ENCODE data around the gene RPL18A.

Gene RPL18A

DNA sequence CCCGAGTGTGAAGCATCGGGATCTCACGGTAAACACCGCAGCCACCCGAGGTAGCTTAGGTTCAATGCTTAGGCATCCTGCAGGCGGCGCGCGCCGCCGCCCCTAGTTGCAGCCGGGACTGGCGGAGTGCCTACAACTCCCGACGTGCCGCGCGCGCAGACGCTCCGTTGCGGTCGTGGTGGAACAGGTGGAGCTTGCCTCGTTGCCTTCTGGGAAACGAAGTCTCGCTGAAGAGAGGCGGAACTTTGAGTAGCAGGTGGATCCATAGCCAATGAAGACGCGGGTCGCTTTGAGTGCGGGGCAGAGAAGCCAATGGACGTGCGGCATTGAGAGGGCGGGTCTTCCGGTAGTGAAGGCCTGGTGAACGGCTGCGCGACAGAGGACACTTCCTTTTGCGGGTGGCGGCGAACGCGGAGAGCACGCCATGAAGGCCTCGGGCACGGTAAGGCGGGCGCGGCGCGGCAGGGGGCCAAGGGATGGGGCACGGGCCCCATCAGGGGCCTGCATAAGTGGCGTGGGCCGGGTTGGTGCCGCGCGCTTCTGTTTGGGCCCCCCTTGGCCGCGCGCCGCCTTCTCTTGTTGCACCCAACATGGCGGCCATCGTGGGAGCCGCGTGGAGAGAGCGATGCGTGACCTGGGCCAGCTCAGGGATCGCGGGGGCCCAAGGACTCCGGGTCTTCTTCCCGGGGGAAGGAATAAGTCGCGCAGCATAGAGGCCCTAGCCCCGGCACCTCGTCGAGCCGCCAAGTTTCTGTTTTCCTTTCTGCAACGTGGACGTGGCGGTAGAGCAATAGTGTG, at the start of gene RPL18A:
RPL18A (plus strand) TSS at position 378 of the 798 bp plus-strand sequence; CDS start at position 425, 47 bp downstream.
- DNase-seq (ENCODE audit: low read depth, low spot score) = peak; percentile 100

- no peak for DNase-seq (ENCODE audit: low read depth, low spot score)
These were observed 48.6 kb upstream of the RPL18A start for GRCh38 chr19:17811103-17811502.

DNA sequence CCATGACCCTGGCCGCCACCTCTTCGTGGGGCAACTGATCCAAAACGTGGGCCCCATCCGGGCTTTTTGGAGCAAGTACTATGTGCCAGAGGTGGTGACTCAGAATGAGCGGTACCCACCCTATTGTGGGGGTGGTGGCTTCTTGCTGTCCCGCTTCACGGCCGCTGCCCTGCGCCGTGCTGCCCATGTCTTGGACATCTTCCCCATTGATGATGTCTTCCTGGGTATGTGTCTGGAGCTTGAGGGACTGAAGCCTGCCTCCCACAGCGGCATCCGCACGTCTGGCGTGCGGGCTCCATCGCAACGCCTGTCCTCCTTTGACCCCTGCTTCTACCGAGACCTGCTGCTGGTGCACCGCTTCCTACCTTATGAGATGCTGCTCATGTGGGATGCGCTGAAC, 48.0 kb upstream of the RPL18A start:
- DNase-seq (ENCODE audit: low read depth, low spot score) = no peak

- no peak for DNase-seq (ENCODE audit: low read depth, low spot score)
These were observed 47.6 kb upstream of the RPL18A start for GRCh38 chr19:17812099-17812498.

DNA sequence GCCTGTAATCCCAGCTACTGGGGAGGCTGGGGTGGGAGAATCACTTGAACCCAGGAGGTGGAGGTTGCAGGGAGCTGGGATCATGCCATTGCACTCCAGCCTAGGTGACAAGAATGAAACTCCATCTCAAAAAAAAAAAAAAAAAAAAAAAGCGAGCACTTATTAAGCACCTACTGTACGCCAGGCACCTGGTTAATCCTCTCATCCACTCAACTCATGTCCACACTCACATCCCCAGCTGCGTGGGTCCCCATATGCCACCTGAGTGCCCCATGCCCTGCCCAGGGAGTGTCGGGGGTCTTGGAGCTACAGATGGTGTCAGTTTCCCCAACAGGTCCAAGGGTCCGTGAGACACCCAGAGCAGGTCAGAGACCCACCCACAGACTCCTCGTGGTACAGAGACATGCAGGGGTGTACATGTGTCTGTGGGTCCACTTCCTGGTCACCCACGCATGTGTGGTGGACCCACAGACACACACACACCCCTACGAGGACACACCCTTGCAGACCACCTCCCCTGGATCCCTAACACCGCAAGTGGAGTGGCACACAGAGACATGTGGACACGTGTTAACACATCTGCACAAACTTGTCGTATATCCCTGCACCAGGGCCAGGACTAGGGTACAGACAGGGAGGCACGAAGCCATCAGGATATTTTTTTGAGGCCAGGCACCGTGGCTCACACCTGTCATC, 41.9 kb upstream of the RPL18A start:
- no peak for DNase-seq (ENCODE audit: low read depth, low spot score)

GRCh38 chr19:17821190-17821589, 38.5 kb upstream of the RPL18A start, which contains the start of gene INSL3:
INSL3 (minus strand) TSS chr19:17821519; CDS start chr19:17821506, 13 bp downstream.
- DNase-seq (ENCODE audit: low read depth, low spot score) = no peak

GRCh38 chr19:17824339-17824738, 35.4 kb upstream of the RPL18A start:
- DNase-seq (ENCODE audit: low read depth, low spot score) = no peak

DNA sequence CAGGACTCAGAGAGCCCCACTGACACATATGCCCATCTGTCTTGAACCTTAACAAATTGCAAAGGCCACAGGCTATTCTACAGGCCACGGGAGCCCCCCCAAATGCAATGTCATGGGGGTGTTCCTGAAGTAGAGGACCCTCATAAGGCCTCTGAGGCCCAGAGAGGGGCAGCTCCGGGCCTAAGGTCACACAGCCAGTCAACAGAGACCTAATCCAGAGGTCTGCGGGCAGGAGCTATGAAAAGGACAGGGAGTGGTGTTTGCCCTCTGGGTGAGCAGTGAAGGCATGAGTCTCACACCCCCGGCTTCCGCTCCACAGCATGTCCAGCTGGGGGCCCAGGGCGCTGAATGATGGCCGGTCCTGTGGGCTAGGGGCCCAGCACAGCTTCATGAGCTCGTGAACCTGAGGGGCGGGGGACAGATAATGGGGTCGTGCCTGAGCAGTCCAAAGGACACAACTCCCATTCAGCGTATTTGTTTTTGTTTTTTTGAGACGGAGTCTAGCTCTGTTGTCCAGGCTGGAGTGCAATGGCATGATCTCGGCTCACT, 33.1 kb upstream of the RPL18A start:
- DNase-seq (ENCODE audit: low read depth, low spot score) = no peak

DNA sequence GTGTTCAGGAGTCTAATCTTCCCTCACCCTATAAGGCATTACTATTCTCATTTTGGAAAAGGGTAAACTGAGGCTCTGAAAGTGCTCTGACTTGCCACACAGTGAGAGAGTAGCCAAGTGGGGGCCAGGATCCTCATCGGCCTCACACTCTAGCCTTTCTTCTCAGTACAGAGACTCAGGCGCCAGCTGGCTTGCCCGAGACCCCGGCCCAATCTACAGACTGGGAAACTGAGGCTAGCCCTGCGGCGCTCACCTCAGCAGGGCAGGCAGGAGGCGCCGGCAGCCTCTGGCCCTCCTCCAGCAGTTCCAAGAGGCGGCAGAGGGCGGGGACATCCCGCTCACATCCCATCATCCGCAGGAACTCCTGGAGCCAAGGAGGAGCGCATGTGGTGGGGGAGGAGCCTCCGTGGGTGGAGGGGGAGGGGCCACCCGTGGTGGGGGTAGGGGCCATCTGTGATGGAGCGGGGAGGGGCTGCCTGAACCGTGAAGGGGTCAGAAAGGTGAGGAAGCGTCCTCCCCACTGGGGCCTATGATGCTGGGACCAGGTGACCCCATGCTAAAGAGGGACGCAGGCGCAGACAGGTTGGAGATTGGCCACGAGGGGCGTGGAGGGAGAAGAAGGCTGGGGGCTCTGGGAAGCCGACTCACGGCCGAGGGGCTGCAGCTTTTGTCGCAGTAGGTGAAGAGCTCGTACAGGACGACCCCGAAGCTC, 29.7 kb upstream of the RPL18A start:
- no peak for DNase-seq (ENCODE audit: low read depth, low spot score)

DNA sequence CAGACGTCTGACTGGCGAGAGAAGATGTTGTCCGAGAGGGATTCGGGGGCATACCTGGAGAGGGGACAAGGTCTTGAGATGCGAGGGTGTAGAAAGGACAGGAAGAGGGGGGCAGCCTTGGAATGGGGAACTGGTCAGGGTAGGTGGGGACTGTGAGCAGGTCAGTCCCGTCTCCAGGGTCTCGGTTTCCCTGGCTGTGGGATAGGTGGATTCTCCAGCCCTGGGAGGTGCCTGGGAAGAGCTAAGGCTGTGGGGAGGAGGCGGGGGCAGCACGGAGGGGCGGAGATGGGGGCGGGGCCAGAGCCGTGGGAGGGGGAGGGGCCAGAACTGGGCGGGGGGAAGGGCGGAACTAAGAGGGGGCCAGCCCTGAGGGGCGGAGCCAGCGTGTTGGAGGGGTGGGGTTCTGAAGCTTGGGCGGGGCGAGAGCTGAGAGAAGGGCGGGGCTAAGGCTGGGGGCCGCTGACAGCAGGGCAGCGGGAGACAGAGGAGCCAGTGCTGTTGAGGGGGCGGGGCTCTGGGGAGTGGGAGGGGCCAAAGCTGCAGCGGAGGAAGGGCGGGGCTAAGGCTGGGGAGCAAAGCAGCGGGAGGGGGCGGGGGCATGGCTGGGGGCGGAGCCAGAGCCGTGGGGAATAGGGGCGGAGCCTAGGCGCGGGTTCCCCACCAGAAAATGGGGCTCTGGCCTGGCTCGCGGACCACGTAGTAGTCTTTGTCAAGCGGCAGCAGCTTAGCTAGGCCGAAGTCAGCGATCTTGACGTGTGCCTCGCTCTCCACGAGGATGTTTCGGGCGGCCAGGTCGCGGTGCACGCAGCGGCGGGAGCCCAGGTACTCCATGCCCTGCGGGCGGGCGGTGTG, 28.9 kb upstream of the RPL18A start:
- no peak for DNase-seq (ENCODE audit: low read depth, low spot score)

GRCh38 chr19:17831419-17831888, 28.3 kb upstream of the RPL18A start:
- DNase-seq (ENCODE audit: low read depth, low spot score) = no peak

GRCh38 chr19:17832443-17833208, 27.1 kb upstream of the RPL18A start:
- no peak for DNase-seq (ENCODE audit: low read depth, low spot score)

DNA sequence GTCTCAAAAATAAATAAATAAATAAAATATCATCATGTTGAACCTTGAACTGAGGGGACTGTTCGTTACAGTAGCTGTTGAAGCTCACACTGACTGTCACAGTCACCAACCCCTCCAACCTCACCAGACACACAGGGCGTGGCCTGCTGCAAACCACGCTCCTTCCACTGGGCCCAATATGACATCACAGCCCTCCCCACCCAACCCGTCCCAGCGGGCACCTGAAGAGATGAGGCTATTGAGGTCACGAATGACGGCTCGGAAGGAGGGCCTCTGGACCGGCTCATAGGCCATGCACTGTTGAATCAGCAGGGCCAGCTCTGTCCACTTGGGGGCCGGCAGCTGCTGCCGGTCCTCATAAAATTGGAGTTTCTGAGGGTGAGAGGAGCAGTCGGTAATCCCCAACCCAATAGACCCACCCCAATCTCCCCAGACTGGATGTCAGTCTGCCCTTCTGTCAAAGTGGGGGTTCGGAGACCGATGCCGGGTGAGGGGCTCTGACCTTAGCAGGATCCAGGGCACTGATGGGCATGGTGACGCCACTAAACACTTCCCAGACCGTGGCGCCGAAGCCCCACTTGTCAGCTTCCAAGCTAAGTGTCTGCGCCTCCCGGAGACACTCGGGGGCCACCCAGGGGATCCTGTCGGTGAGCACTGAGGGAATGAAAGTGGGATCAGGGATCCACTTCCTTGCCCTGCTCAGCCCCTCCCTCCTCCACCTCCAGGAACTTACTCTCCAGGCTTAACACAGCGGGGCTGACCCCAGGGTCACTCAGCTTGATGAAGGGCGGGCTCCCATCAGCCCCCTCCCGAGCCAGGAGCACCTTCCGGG, 25.1 kb upstream of the RPL18A start:
- no peak for DNase-seq (ENCODE audit: low read depth, low spot score)

DNA sequence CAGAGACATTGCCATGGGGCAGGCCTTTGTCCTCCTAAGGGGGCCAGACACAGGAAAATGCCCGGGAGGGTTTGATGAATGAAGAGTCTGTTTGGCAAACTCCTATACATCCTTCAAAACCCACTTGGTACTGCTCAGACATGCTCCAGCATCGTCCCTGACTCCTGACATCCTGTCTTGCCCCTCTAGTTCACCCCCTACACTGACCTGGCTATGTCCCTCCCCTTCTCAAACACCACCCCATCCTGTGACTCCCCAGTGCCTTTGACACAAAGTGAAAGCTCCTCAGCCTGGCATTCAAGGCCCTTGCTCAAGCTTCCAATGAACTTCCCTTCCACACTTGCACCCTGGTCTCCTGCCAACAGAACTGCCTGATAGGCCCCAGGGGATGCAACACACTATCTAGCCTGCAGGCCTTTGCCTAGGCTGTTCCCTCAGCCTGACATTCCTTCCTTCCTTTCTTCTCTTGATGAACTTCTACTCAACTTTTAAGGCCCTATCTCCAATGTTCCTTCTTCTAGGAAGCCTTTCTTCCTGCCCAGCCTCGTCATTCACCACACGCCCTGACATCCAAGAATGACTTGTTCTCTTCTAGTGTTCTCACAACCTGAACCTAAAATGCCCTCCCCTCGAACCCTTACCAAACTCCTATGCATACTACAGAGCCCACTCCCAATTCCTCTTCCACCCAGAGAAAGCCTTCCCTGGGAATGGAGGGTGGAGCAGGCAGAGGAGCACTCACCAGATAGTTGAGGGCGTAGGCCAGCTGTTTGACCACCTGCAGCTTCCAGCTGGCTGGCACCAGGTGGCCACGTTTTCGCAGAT, 24.3 kb upstream of the RPL18A start:
- DNase-seq (ENCODE audit: low read depth, low spot score) = no peak

GRCh38 chr19:17836530-17836929, 23.2 kb upstream of the RPL18A start:
- no peak for DNase-seq (ENCODE audit: low read depth, low spot score)

GRCh38 chr19:17837972-17838371, 21.7 kb upstream of the RPL18A start:
- no peak for DNase-seq (ENCODE audit: low read depth, low spot score)

DNA sequence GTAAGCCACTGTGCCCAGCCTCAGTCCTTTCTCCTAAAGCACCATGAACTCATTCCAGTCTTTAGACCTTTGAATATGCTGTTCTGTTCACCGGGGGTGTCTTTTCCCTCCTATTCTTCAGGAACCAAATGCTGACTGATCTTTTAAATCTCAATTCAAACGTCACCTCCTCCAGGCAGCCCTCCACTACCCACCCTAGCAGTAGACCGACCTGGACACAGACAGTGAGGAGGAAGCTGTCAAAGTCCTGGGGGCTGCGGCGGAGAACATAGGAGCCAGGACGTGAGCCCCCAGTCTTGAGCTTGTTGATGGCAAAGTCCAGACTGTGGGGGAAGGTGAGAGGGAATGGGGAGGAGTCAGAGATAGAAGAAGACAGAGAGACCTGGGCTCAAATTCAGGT, 19.7 kb upstream of the RPL18A start:
- DNase-seq (ENCODE audit: low read depth, low spot score) = no peak

DNA sequence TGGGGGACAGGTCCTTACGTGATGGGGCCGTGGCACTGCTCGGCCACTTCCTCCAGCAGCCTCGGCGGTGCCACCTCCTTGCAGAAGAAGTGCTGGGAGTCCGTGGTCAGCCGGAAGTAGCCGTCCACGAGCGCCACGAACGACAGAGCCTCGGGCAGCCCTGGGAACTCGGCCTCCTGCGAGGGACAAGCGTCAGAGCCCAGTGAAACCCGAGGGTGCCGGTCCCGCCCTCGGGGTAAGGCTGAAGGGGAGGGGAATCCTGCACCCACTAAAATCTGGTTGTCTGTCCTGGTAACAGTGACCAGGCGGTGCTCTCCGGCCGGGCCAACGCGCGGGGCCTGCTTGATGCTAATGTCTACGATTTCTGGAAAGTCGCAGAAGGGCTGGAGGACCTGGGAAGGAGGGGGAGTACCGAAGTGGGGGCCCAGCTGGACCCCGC, 18.3 kb upstream of the RPL18A start:
- DNase-seq (ENCODE audit: low read depth, low spot score) = no peak
